Subcutaneous adipose tissue (tissue), 4 donors: ENCODE results near the gene NAV2. TPM values are rescaled to one million over a fixed set of nuclear protein-coding genes. Genes with fewer than 3 reads are reported as not detected.

Source experiments
- CTCF ChIP-seq: fragments of 450-650 bp; IDR thresholded peaks from one replicate; pipeline ENCODE4 v1.5.1; 2016; ENCODE audit warnings: low read depth, mild to moderate bottlenecking, control low read depth, antibody characterized with exemption, moderate library complexity
- total RNA-seq, 4 donors: library from RNA; depleted of rRNA; stranded (reverse); fragments of >200 nt; gene quantifications; one replicate each; pipeline ENCODE4 v1.1.0, GENCODE V29; 2016

Gene NAV2
- total RNA-seq, 4 donors from 2014 or later: 13.6 to 31.5 (median 27.8) TPM

GRCh38 chr11:19777377-19778102 is 64.9 kb downstream of the NAV2 start:
- no peak for TF ChIP-seq CTCF

GRCh38 chr11:19779740-19780139 is 67.1 kb downstream of the NAV2 start:
- no peak for TF ChIP-seq CTCF

- no peak for TF ChIP-seq CTCF
Observed at GRCh38 chr11:19781351-19781750, 68.7 kb downstream of the NAV2 start.

GRCh38 chr11:19785265-19785664 is 72.6 kb downstream of the NAV2 start:
- TF ChIP-seq CTCF: no peak

- no peak for TF ChIP-seq CTCF
Observed at GRCh38 chr11:19786644-19787043, 74.0 kb downstream of the NAV2 start.

- no peak for TF ChIP-seq CTCF
Observed at GRCh38 chr11:19788435-19788834, 75.8 kb downstream of the NAV2 start.

- no peak for TF ChIP-seq CTCF
Observed at GRCh38 chr11:19789245-19789644, 76.6 kb downstream of the NAV2 start.
